AG04450 (cell line): ENCODE data around the gene BBS9. TPM values are rescaled to one million over a fixed set of nuclear protein-coding genes. Genes with fewer than 3 reads are reported as not detected.

Experiments
- CTCF ChIA-PET: fragments of 300-600, 350-600 bp; formaldehyde crosslinking; extraction: SDS; loops from one replicate; lab custom pipeline; 2022; ENCODE audit warnings: antibody characterized with exemption, inconsistent platforms; lab: Charles Lee
- POLR2A ChIA-PET: fragments of 350-600 bp; formaldehyde crosslinking; extraction: SDS; loops from one replicate; lab custom pipeline; 2021; ENCODE audit warnings: antibody characterized with exemption, inconsistent platforms; lab: Yijun Ruan, JAX
- DNase-seq: peaks from one replicate; pipeline ENCODE4 v3.0.0-alpha.2; 2011; ENCODE audit warnings: low read depth, low spot score
- H3K27ac ChIP-seq: one replicate; pipeline ENCODE4 v1.5.1; 2012; ENCODE audit warnings: low read depth, low read length, control low read depth
- H3K27me3 ChIP-seq: one replicate; pipeline ENCODE4 v1.6.0; 2012; ENCODE audit warnings: low read length; ENCODE audit not compliant: control insufficient read depth, insufficient read depth
- H3K4me3 ChIP-seq: 2 replicates; pipeline ENCODE4 v1.5.1; 2011; ENCODE audit warnings: mild to moderate bottlenecking, low read depth, low read length, control low read depth
- H3K9me3 ChIP-seq: 2 replicates; pipeline ENCODE4 v1.5.1; 2012; ENCODE audit warnings: low read length; ENCODE audit not compliant: control insufficient read depth, insufficient read depth
- CTCF ChIP-seq: IDR thresholded peaks from 2 replicates; pipeline ENCODE4 v1.5.1; 2011; ENCODE audit warnings: low read depth, low read length, control low read depth, inconsistent platforms
- polyA minus RNA-seq: library from RNA; depleted of rRNA, polyadenylated mRNA; stranded (reverse); fragments of >200 nt; gene quantifications from 2 replicates; pipeline ENCODE4 v1.2.3, GENCODE V29; 2011; rRNA and poly(A)+ RNA removed
- polyA plus RNA-seq: library from polyadenylated mRNA; depleted of rRNA; stranded (reverse); fragments of >200 nt; gene quantifications from 2 replicates; pipeline ENCODE4 v1.2.3, GENCODE V29; 2011; rRNA removed

The BBS9 gene
- 13.5 and 15.6 TPM in 2 replicates for polyA plus RNA-seq
- polyA minus RNA-seq, result 26.9 and 28.0 TPM in 2 replicates

- TF ChIP-seq CTCF, result peak; percentile 20
- DNase-seq, result peak; percentile 79
- Histone ChIP-seq H3K9me3 (no peaks in the 10 kb centered on the region), H3K4me3 (peak within 1 kb of the TSS; percentile 92), H3K27me3 (no peaks in the 10 kb centered on the region), H3K27ac (no peak within 1 kb of the TSS)
- CTCF ChIA-PET, result interaction anchor here (1.1 to 1.5 kb wide), 2 partner anchors 10 to 20 kb away, joined by 3 to 5 read pairs; partner anchors contain the start of gene RP9
- POLR2A ChIA-PET, result no interaction called here
These were observed at the start of gene BBS9 for GRCh38 chr7:33128990-33129805. Gene BBS9 (plus strand): TSS chr7:33129564. CDS start chr7:33146253, 16,689 bp downstream.

- DNase-seq, result no peak
- ChIA-PET POLR2A (no interaction called here), CTCF (no interaction called here)
These were observed 49.3 kb upstream of the BBS9 start for GRCh38 chr7:33079763-33080690.

GRCh38 chr7:33087356-33087755 lies 42.0 kb upstream of the BBS9 start:
- Histone ChIP-seq H3K9me3 (peaks cover 2% of the 10 kb centered on the region; the same call in 1 of the 2 replicates), H3K27me3 (no peaks in the 10 kb centered on the region), H3K4me3 (no peak overlapping the region), H3K27ac (no peak overlapping the region)
- ChIA-PET POLR2A (no interaction called here), CTCF (interaction anchor here (1.3 kb wide), 1 partner anchor 241 kb away, joined by 3 read pairs; no protein-coding TSS in a partner anchor)
- TF ChIP-seq CTCF, result no peak
- DNase-seq, result no peak

More at GRCh38 chr7:33079763-33080690, 49.3 kb upstream of the BBS9 start:
- no peaks in the 10 kb centered on the region for H3K9me3 ChIP-seq
- H3K4me3 ChIP-seq, result no peak overlapping the region
- no peak for TF ChIP-seq CTCF
- peaks cover 19% of the 10 kb centered on the region for H3K27me3 ChIP-seq
- H3K27ac ChIP-seq, result no peak overlapping the region

GRCh38 chr7:33087858-33088257 lies 41.5 kb upstream of the BBS9 start:
- Histone ChIP-seq H3K9me3 (peaks cover 2% of the 10 kb centered on the region; the same call in 1 of the 2 replicates), H3K4me3 (no peak overlapping the region), H3K27me3 (no peaks in the 10 kb centered on the region), H3K27ac (no peak overlapping the region)
- no peak for DNase-seq
- POLR2A ChIA-PET, result no interaction called here
- CTCF ChIA-PET, result interaction anchor here (1.3 kb wide), 1 partner anchor 242 kb away, joined by 3 read pairs; no protein-coding TSS in a partner anchor
- no peak for TF ChIP-seq CTCF
